Measurements from ENCODE around the gene DESI1. TPM values are rescaled to one million over a fixed set of nuclear protein-coding genes. Genes with fewer than 3 reads are reported as not detected.

Gene DESI1
- total RNA-seq, 1 donor from 2014 or later = 22.7 TPM

- H3K9me3 ChIP-seq (ENCODE audit: low read depth) = no peaks in the 10 kb centered on the region
- DNase-seq (ENCODE audit: low spot score) = no peak
- H2AFZ ChIP-seq (replicated peaks) = no peak overlapping the region
- peaks cover 5% of the 10 kb centered on the region for H4K20me1 ChIP-seq (ENCODE audit: low read depth)
- H3K4me2 ChIP-seq = no peak overlapping the region
- no peak for TF ChIP-seq CTCF (IDR thresholded peaks at IDR 0.05)
- Mint-ChIP-seq H3K27me3 (ENCODE audit: insufficient read depth, low read depth) (no peaks in the 10 kb centered on the region), H3K4me1 (peaks cover 7% of the 10 kb centered on the region), H3K9me3 (no peaks in the 10 kb centered on the region), H3K27ac (no peak overlapping the region), H3K4me3 (no peak overlapping the region), H3K36me3 (peaks cover 9% of the 10 kb centered on the region)
- H3K27me3 ChIP-seq = no peaks in the 10 kb centered on the region
- no peak overlapping the region for H3K9ac ChIP-seq
- no peak overlapping the region for H3K4me3 ChIP-seq
- no peaks in the 10 kb centered on the region for H3K79me2 ChIP-seq (ENCODE audit: low read depth)
- no peak overlapping the region for H3K27ac ChIP-seq
- no peaks in the 10 kb centered on the region for H3F3A ChIP-seq (ENCODE audit: low read depth)
- H3K4me1 ChIP-seq = no peaks in the 10 kb centered on the region
- H3K36me3 ChIP-seq = no peaks in the 10 kb centered on the region
Measured at GRCh38 chr22:41598081-41598480, 22.8 kb downstream of the DESI1 start.

GRCh38 chr22:41597635-41597953 lies 23.2 kb downstream of the DESI1 start:
- H3K36me3 Mint-ChIP-seq = peaks cover 5% of the 10 kb centered on the region
- H3K4me2 ChIP-seq = no peak overlapping the region
- H3K27me3 Mint-ChIP-seq (ENCODE audit: insufficient read depth, low read depth) = no peaks in the 10 kb centered on the region
- no peak overlapping the region for H3K27ac Mint-ChIP-seq
- no peak overlapping the region for H3K4me3 Mint-ChIP-seq
- H3K27ac ChIP-seq = no peak overlapping the region
- H3K9ac ChIP-seq = no peak overlapping the region
- peaks cover 7% of the 10 kb centered on the region for H3K4me1 Mint-ChIP-seq
- no peaks in the 10 kb centered on the region for H3K79me2 ChIP-seq (ENCODE audit: low read depth)
- no peaks in the 10 kb centered on the region for H3F3A ChIP-seq (ENCODE audit: low read depth)
- no peaks in the 10 kb centered on the region for H3K36me3 ChIP-seq
- TF ChIP-seq CTCF (IDR thresholded peaks at IDR 0.05) = no peak
- no peak for TF ChIP-seq EZH2 (IDR thresholded peaks at IDR 0.05)
- TF ChIP-seq EZH2phosphoT487 (IDR thresholded peaks at IDR 0.05) = no peak
- H3K27me3 ChIP-seq = no peaks in the 10 kb centered on the region
- H3K9me3 ChIP-seq (ENCODE audit: low read depth) = no peaks in the 10 kb centered on the region
- peaks cover 5% of the 10 kb centered on the region for H4K20me1 ChIP-seq (ENCODE audit: low read depth)
- H3K4me3 ChIP-seq = no peak overlapping the region
- H2AFZ ChIP-seq (replicated peaks) = no peak overlapping the region
- no peaks in the 10 kb centered on the region for H3K9me3 Mint-ChIP-seq
- no peaks in the 10 kb centered on the region for H3K4me1 ChIP-seq
- DNase-seq (ENCODE audit: low spot score) = no peak

- H3K4me1 Mint-ChIP-seq = peaks cover 7% of the 10 kb centered on the region
- Histone ChIP-seq H3K9ac (no peak overlapping the region), H3K4me1 (no peaks in the 10 kb centered on the region), H3F3A (ENCODE audit: low read depth) (no peaks in the 10 kb centered on the region), H2AFZ (replicated peaks) (no peak overlapping the region), H3K27me3 (no peaks in the 10 kb centered on the region), H3K27ac (no peak overlapping the region), H3K79me2 (ENCODE audit: low read depth) (no peaks in the 10 kb centered on the region), H3K36me3 (no peaks in the 10 kb centered on the region), H4K20me1 (ENCODE audit: low read depth) (peaks cover 5% of the 10 kb centered on the region), H3K9me3 (ENCODE audit: low read depth) (no peaks in the 10 kb centered on the region), H3K4me2 (no peak overlapping the region), H3K4me3 (no peak overlapping the region)
- peak; percentile 69 for DNase-seq (ENCODE audit: low spot score)
- peaks cover 3% of the 10 kb centered on the region for H3K36me3 Mint-ChIP-seq
- no peak overlapping the region for H3K27ac Mint-ChIP-seq
- TF ChIP-seq CTCF (IDR thresholded peaks at IDR 0.05) = peak; percentile 83
- no peak for TF ChIP-seq EZH2 (IDR thresholded peaks at IDR 0.05)
- peaks cover 2% of the 10 kb centered on the region for H3K27me3 Mint-ChIP-seq (ENCODE audit: insufficient read depth, low read depth)
- H3K4me3 Mint-ChIP-seq = no peak overlapping the region
- H3K9me3 Mint-ChIP-seq = no peaks in the 10 kb centered on the region
Measured at GRCh38 chr22:41596776-41597634, 23.8 kb downstream of the DESI1 start.
